Glutamatergic neuron (in vitro differentiated cells): ENCODE data around the gene NXPH3. TPM values are rescaled to one million over a fixed set of nuclear protein-coding genes. Genes with fewer than 3 reads are reported as not detected.

Experiments
- DNase-seq: peaks from one replicate; pipeline ENCODE4 v3.0.0; 2022
- H3K27ac Mint-ChIP-seq: one replicate; pipeline ENCODE4 v1.8.0; 2020; ENCODE audit warnings: mild to moderate bottlenecking, mixed read lengths, inconsistent platforms; ENCODE audit not compliant: unreplicated experiment
- H3K27me3 Mint-ChIP-seq: one replicate; pipeline ENCODE4 v1.8.0; 2020; ENCODE audit warnings: mild to moderate bottlenecking, moderate library complexity, mixed read lengths, inconsistent platforms; ENCODE audit not compliant: unreplicated experiment
- H3K36me3 Mint-ChIP-seq: one replicate; pipeline ENCODE4 v1.8.0; 2020; ENCODE audit warnings: mild to moderate bottlenecking, mixed read lengths, inconsistent platforms; ENCODE audit not compliant: unreplicated experiment
- H3K4me1 Mint-ChIP-seq: one replicate; pipeline ENCODE4 v1.8.0; 2020; ENCODE audit warnings: mild to moderate bottlenecking, low read depth, mixed read lengths, inconsistent platforms; ENCODE audit not compliant: unreplicated experiment
- H3K4me3 Mint-ChIP-seq: one replicate; pipeline ENCODE4 v1.8.0; 2020; ENCODE audit warnings: mild to moderate bottlenecking, mixed read lengths, inconsistent platforms; ENCODE audit not compliant: unreplicated experiment
- H3K9me3 Mint-ChIP-seq: one replicate; pipeline ENCODE4 v1.8.0; 2020; ENCODE audit warnings: mild to moderate bottlenecking, moderate library complexity, mixed read lengths, inconsistent platforms; ENCODE audit not compliant: unreplicated experiment
- total RNA-seq: library from RNA; stranded (reverse); fragmentation: NEBNext Ultra II Directional; extraction: Animal tissue kit (Norgen Biotek cat#: 25700); gene quantifications from one replicate; pipeline ENCODE4 v1.2.1, GENCODE V29; 2021; ENCODE audit not compliant: unreplicated experiment
- TF ChIP-seq, protein P1 (sequence below): fragments of 200-600 bp; sonication (generic); IDR thresholded peaks from one replicate; pipeline ENCODE4 v1.5.0; 2021; ENCODE audit not compliant: partially characterized antibody, unreplicated experiment

Gene NXPH3
- total RNA-seq, 1 donor from 2014 or later, result 2.0 TPM

DNA sequence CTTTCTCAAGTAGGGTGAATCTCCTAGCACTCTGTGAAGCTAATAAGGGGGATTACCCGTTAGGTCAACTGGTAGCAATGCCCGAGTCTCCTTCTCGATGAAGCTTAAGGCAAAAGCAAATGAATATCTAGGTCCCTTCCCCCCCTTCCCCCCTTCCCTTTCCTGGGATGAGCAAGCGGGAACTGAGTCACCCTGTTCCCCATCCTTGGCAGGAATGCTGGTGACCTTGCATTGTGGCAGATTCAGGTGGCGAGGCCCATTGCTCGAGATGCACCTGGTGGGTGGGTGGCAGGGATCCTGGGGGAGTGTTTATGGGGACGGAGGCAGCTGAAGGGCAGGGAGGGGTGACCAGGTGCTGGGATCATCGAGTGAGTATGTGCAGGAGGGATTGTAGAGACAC lies 7.1 kb downstream of the NXPH3 start:
- H3K36me3 Mint-ChIP-seq, result no peaks in the 10 kb centered on the region
- no peak for DNase-seq
- peaks cover 4% of the 10 kb centered on the region for H3K9me3 Mint-ChIP-seq
- H3K4me1 Mint-ChIP-seq, result peaks cover 20% of the 10 kb centered on the region
- H3K4me3 Mint-ChIP-seq, result no peak overlapping the region
- TF ChIP-seq, protein P1, sequence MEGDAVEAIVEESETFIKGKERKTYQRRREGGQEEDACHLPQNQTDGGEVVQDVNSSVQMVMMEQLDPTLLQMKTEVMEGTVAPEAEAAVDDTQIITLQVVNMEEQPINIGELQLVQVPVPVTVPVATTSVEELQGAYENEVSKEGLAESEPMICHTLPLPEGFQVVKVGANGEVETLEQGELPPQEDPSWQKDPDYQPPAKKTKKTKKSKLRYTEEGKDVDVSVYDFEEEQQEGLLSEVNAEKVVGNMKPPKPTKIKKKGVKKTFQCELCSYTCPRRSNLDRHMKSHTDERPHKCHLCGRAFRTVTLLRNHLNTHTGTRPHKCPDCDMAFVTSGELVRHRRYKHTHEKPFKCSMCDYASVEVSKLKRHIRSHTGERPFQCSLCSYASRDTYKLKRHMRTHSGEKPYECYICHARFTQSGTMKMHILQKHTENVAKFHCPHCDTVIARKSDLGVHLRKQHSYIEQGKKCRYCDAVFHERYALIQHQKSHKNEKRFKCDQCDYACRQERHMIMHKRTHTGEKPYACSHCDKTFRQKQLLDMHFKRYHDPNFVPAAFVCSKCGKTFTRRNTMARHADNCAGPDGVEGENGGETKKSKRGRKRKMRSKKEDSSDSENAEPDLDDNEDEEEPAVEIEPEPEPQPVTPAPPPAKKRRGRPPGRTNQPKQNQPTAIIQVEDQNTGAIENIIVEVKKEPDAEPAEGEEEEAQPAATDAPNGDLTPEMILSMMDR, result no peak
- H3K27me3 Mint-ChIP-seq, result peaks cover 3% of the 10 kb centered on the region
- no peak overlapping the region for H3K27ac Mint-ChIP-seq

DNA sequence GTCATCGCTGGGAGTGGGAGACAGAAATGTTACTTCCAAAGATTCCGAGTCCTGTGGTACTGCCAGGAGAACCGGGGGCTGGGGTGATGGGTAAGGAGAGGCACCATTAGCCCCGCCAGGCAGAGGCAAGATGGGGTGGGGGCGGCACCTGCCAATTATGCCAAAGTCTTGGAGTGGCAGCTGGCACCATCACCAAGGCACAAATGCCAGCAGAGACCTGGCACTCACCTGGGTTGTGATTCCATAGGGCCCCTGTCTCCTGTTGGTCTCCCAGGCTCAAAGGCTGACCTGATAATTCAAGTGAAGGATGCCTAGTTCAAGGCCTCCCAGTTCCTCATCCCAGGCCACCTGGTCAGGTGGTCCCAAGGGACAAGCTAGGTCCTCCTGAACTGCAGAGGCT lies 7.6 kb downstream of the NXPH3 start:
- Mint-ChIP-seq H3K9me3 (peaks cover 4% of the 10 kb centered on the region), H3K36me3 (no peaks in the 10 kb centered on the region), H3K4me3 (no peak overlapping the region), H3K4me1 (peaks cover 17% of the 10 kb centered on the region), H3K27ac (no peak overlapping the region), H3K27me3 (peaks cover 3% of the 10 kb centered on the region)
- no peak for DNase-seq
- TF ChIP-seq, protein P1, result no peak

DNA sequence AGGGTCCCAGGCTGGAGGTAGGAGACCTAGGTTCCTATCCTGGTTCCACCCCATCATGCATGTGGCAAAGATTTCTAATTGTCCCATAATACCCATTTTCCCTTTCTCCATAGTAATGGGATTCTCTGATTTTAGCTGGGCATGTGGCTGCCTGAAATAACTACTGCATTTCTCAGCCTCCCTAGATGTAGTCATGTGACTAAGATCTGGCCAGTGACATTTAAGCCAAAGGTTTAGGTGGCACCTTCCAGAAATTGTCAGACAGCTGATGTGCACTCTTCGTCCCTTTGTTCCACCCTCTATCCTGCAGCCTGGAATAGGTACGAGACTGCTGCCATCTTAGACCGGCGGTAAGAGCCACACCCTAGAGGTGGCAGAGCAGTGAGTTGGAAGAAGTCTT lies 8.2 kb downstream of the NXPH3 start:
- Mint-ChIP-seq H3K36me3 (no peaks in the 10 kb centered on the region), H3K4me3 (no peak overlapping the region), H3K9me3 (peaks cover 4% of the 10 kb centered on the region), H3K27ac (no peak overlapping the region), H3K4me1 (peaks cover 15% of the 10 kb centered on the region), H3K27me3 (peaks cover 3% of the 10 kb centered on the region)
- DNase-seq, result no peak
- TF ChIP-seq, protein P1, result no peak

DNA sequence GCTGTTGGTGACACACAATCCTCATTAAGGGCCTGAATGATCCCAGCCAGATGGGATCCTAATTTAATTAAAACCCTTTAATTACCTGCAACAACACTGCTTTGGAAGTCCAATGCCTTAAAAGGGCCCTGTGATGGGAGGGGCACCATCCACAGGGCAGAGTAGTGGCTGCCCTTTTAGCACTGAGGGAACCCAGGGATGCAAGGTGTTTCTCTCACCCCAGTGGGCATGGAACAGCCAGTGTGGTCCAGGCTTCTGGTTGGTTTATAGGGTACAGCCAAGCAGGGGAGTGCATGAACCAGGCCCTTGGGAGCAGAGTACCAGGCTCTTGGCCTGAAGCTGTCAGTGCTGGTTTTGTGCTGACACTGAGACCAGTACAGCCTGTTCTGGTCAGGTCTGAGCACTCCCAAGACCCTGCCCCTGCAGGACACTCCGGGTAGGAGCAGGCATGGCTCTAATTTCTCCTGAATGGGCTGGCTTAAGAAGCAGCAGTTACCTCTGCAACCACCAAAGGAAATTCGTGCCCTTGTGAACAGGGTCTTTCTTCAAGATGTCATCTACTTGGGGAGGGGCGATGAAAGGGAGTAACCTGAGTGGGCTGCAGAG lies 9.9 kb downstream of the NXPH3 start:
- H3K9me3 Mint-ChIP-seq, result no peaks in the 10 kb centered on the region
- H3K27me3 Mint-ChIP-seq, result peaks cover 3% of the 10 kb centered on the region
- DNase-seq, result peak; percentile 68
- H3K4me1 Mint-ChIP-seq, result peaks cover 19% of the 10 kb centered on the region
- H3K27ac Mint-ChIP-seq, result no peak overlapping the region
- no peak overlapping the region for H3K4me3 Mint-ChIP-seq
- H3K36me3 Mint-ChIP-seq, result no peaks in the 10 kb centered on the region
- TF ChIP-seq, protein P1, result peak; percentile 59

DNA sequence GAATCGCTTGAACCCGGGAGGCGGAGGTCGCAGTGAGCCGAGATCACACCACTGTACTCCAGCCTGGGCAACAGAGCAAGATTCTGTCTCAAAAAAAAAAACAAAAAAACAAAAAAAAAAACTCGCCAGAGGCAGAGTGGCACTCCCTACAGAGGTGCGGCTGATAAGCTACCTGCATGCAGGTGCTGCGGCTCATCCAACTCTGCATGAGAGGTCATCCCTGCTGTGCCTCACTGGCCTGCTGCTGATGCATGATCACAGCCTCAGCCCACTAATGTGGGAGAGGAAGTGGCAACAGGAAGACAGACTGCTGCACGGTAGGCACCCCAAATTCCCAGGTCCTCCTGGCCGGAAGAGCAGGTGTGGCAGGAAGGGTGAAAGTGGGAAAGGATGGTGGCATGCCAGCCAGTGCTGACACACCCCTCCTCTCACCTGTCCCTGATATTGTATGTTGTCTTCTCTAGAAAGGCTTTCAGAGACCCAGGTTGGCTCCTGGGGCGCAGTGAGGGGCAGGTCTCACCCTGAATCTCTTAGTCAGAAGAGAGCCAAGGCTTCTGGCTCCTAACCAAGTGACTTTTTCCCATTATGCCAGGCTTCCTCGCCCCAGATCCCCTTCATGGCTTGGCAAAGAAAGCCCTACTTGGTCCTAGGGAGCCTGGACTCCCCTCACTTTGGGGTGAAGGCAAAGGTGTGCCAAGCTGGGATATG lies 11.8 kb downstream of the NXPH3 start:
- Mint-ChIP-seq H3K36me3 (peaks cover 11% of the 10 kb centered on the region), H3K27ac (no peak overlapping the region), H3K4me1 (peaks cover 14% of the 10 kb centered on the region), H3K9me3 (no peaks in the 10 kb centered on the region), H3K27me3 (peaks cover 6% of the 10 kb centered on the region), H3K4me3 (no peak overlapping the region)
- TF ChIP-seq, protein P1, result no peak
- DNase-seq, result no peak
